A673 (cell line): ENCODE measurements around the gene PRLR.

Experiments used
- EZH2 ChIP-seq: fragments of 200-600 bp; sonication (generic); IDR thresholded peaks from 2 replicates; pipeline ENCODE4 v1.6.1; 2017; ENCODE audit warnings: borderline replicate concordance, low read depth, mild to moderate bottlenecking, mixed read lengths, antibody characterized with exemption, low read length; ENCODE audit not compliant: poor library complexity, severe bottlenecking
- TF ChIP-seq, protein P1 (sequence below): fragments of 300-800, 200-600 bp; sonication (generic); conservative IDR thresholded peaks from 2 replicates; pipeline ENCODE4 v1.5.1; 2017; ENCODE audit warnings: low read depth, mild to moderate bottlenecking, antibody characterized with exemption, low read length, moderate library complexity, mixed read lengths

DNA sequence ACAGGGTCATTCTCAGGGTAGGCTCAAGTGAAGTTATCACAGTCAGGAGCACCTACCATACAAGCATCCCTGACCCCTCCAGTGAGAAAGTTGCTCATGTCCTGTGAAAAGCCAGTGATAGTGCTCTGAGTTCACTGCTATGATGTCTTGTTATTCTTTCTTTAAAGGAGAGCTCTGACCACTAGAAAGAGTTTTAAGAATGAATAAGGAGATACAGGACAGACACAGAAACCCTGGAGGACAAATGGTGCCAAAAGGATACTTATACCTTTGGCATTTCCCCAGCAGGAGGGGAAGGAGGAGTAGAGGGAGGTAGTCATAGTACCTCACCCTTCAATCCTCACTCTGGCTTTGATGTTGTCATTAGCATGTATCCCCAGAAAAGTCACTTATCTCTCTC is 98.6 kb downstream of the PRLR start:
- TF ChIP-seq, protein P1, sequence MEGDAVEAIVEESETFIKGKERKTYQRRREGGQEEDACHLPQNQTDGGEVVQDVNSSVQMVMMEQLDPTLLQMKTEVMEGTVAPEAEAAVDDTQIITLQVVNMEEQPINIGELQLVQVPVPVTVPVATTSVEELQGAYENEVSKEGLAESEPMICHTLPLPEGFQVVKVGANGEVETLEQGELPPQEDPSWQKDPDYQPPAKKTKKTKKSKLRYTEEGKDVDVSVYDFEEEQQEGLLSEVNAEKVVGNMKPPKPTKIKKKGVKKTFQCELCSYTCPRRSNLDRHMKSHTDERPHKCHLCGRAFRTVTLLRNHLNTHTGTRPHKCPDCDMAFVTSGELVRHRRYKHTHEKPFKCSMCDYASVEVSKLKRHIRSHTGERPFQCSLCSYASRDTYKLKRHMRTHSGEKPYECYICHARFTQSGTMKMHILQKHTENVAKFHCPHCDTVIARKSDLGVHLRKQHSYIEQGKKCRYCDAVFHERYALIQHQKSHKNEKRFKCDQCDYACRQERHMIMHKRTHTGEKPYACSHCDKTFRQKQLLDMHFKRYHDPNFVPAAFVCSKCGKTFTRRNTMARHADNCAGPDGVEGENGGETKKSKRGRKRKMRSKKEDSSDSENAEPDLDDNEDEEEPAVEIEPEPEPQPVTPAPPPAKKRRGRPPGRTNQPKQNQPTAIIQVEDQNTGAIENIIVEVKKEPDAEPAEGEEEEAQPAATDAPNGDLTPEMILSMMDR: no peak
- TF ChIP-seq EZH2: no peak
